Transverse colon (tissue), 3 donors: Measurements from ENCODE around the gene INSRR.

Experiments
- CTCF ChIP-seq, 5 experiments: fragments of 200-600 bp in 3 of 5; fragments of 450-650 bp in 2 of 5; sonication (generic) in 3 of 5; IDR thresholded peaks; 1 replicate in 2 of 5; 2 replicates in 3 of 5; pipeline ENCODE4 v1.5.1; 2016 to 2017; ENCODE audit warnings: antibody characterized with exemption in 5 of 5, inconsistent platforms in 3 of 5, mild to moderate bottlenecking in 2 of 5, moderate library complexity in 1 of 5
- POLR2A ChIP-seq: fragments of 450-650 bp; IDR thresholded peaks from one replicate; pipeline ENCODE4 v1.6.1; 2016; ENCODE audit warnings: antibody characterized with exemption, mild to moderate bottlenecking, moderate library complexity

- TF ChIP-seq CTCF (IDR thresholded peaks at IDR 0.05), result no peak
- no peak for TF ChIP-seq POLR2A
Observed at GRCh38 chr1:156851779-156852417, 7.0 kb downstream of the INSRR start.
